CD4-positive, CD25-positive, alpha-beta regulatory T cell (primary cell): Measurements from ENCODE around the gene ATP10B. TPM values are rescaled to one million over a fixed set of nuclear protein-coding genes. Genes with fewer than 3 reads are reported as not detected.

Experiments
- ATAC-seq, 2 donors: fragments of 150-1000 bp; cut with Tn5 transposase; one replicate each; pipeline ENCODE4 v1.10.0; 2021; ENCODE audit warnings: low read depth in 2 of 2, moderate number of reproducible peaks in 2 of 2, moderate library complexity in 1 of 2
- DNase-seq, 3 donors: peaks; one replicate each; pipeline versions ENCODE4 v3.0.0 to v3.0.0-alpha.2; 2012 to 2022; ENCODE audit warnings: mixed read lengths in 1 of 3
- H3K27ac ChIP-seq: one replicate; pipeline ENCODE4 v1.7.0; 2013; ENCODE audit warnings: mild to moderate bottlenecking, low read length; ENCODE audit not compliant: insufficient read depth, poor library complexity, severe bottlenecking
- H3K27me3 ChIP-seq: one replicate; pipeline ENCODE4 v1.7.0; 2013; ENCODE audit warnings: low read length; ENCODE audit not compliant: control insufficient read depth, insufficient read depth
- H3K36me3 ChIP-seq: one replicate; pipeline ENCODE4 v1.7.0; 2013; ENCODE audit warnings: mild to moderate bottlenecking, low read length, moderate library complexity; ENCODE audit not compliant: control insufficient read depth, insufficient read depth
- H3K4me1 ChIP-seq: 2 replicates; pipeline ENCODE4 v1.7.0; 2013; ENCODE audit warnings: mild to moderate bottlenecking, low read length; ENCODE audit not compliant: insufficient read depth, control insufficient read depth, poor library complexity, severe bottlenecking
- H3K4me3 ChIP-seq: one replicate; pipeline ENCODE4 v1.7.0; 2013; ENCODE audit warnings: low read depth, mild to moderate bottlenecking, low read length, moderate library complexity
- H3K9me3 ChIP-seq, 2 experiments: 1 replicate in 1 of 2; 2 replicates in 1 of 2; pipeline ENCODE4 v1.7.0; 2013; ENCODE audit warnings: low read length in 2 of 2, mild to moderate bottlenecking in 1 of 2, moderate library complexity in 1 of 2; ENCODE audit not compliant: control insufficient read depth in 2 of 2
- H3K27ac Mint-ChIP-seq, 3 donors: one replicate each; pipeline ENCODE4 v1.8.0; 2020 to 2022; ENCODE audit warnings: mild to moderate bottlenecking in 3 of 3, mixed read lengths in 3 of 3, moderate library complexity in 2 of 3
- H3K27me3 Mint-ChIP-seq: one replicate; pipeline ENCODE4 v1.8.0; 2022; ENCODE audit warnings: mild to moderate bottlenecking, mixed read lengths
- H3K36me3 Mint-ChIP-seq: one replicate; pipeline ENCODE4 v1.8.0; 2020; ENCODE audit warnings: mixed read lengths
- H3K4me1 Mint-ChIP-seq, 4 donors: one replicate each; pipeline ENCODE4 v1.8.0; 2020 to 2022; ENCODE audit warnings: mixed read lengths in 4 of 4, mild to moderate bottlenecking in 1 of 4
- H3K4me3 Mint-ChIP-seq, 4 donors: one replicate each; pipeline ENCODE4 v1.8.0; 2020 to 2022; ENCODE audit warnings: mild to moderate bottlenecking in 4 of 4, mixed read lengths in 4 of 4, moderate library complexity in 3 of 4
- H3K9me3 Mint-ChIP-seq, 7 donors: one replicate each; pipeline ENCODE4 v1.8.0; 2020 to 2022; ENCODE audit warnings: mixed read lengths in 7 of 7, mild to moderate bottlenecking in 3 of 7, moderate library complexity in 2 of 7
- polyA plus RNA-seq, 4 donors: library from polyadenylated mRNA; unstranded; fragments of 300-500 nt; fragmentation: Illumina TruSeq; gene quantifications; one replicate each; pipeline ENCODE4 v1.2.3, GENCODE V29; 2021
- total RNA-seq: library from RNA; stranded (reverse); gene quantifications from one replicate; pipeline ENCODE4 v1.2.3, GENCODE V29; 2022

Gene ATP10B
- total and polyA plus RNA-seq, 5 donors from 2014 or later, result not detected

DNA sequence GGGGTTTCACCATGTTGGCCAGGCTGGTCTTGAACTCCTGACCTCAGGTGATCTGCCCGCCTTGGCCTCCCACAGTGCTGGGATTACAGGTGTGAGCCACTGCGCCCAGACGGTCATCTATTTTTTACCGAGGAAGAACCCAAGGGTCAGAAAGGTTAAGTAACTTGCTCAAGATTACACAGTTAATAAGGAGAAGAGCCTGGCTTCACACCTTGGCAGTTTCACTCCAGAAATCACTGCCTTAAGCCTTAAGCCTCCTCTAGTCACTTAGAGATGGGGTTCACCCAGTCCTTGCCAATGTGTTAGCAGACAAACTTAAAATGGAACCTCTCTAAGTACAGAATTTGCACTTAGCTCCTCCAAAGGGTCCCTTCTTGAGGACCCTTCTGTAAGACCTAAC lies 314.1 kb downstream of the ATP10B start:
- H3K27ac Mint-ChIP-seq, result no peak overlapping the region
- ATAC-seq (no peak), DNase-seq (no peak)
- H3K4me1 Mint-ChIP-seq, result peaks cover 0 to 8% (median 0%) of the 10 kb centered on the region in 4 donors
- H3K4me1 ChIP-seq, result no peaks in the 10 kb centered on the region
- no peak overlapping the region for H3K4me3 Mint-ChIP-seq
- H3K9me3 Mint-ChIP-seq, result no peaks in the 10 kb centered on the region
- no peaks in the 10 kb centered on the region for H3K9me3 ChIP-seq
- H3K27me3 ChIP-seq, result no peaks in the 10 kb centered on the region
- H3K27me3 Mint-ChIP-seq, result no peaks in the 10 kb centered on the region
- no peak overlapping the region for H3K4me3 ChIP-seq
- no peak overlapping the region for H3K27ac ChIP-seq
- H3K36me3 ChIP-seq, result no peaks in the 10 kb centered on the region
- peaks cover 9% of the 10 kb centered on the region for H3K36me3 Mint-ChIP-seq

DNA sequence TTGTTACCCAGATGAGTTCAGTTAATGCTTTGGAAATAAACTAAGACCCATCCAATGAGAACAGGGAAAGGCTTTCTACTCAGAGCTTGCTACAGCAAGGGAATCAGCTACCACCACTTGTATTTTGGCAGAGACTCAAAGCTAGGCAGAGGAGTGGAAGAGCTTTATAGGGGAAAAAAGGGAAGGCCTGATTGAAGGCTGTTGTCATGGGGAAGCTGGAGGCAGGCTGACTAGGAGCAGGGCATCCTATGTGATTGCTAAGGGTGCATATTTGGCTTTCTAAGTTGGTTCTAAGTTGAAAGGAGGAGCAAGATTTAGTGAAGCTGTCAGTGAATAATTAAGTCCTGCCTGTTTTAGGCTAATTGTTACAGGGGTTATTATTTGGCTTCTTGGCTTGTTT lies 314.9 kb downstream of the ATP10B start:
- Histone ChIP-seq H3K27me3 (no peaks in the 10 kb centered on the region), H3K9me3 (no peaks in the 10 kb centered on the region), H3K27ac (no peak overlapping the region), H3K4me1 (no peaks in the 10 kb centered on the region), H3K36me3 (no peaks in the 10 kb centered on the region), H3K4me3 (no peak overlapping the region)
- no peaks in the 10 kb centered on the region for H3K9me3 Mint-ChIP-seq
- peaks cover 0 to 8% (median 0%) of the 10 kb centered on the region in 4 donors for H3K4me1 Mint-ChIP-seq
- ATAC-seq (no peak), DNase-seq (no peak)
- H3K36me3 Mint-ChIP-seq, result peaks cover 9% of the 10 kb centered on the region
- H3K27ac Mint-ChIP-seq, result no peak overlapping the region
- no peaks in the 10 kb centered on the region for H3K27me3 Mint-ChIP-seq
- H3K4me3 Mint-ChIP-seq, result no peak overlapping the region

DNA sequence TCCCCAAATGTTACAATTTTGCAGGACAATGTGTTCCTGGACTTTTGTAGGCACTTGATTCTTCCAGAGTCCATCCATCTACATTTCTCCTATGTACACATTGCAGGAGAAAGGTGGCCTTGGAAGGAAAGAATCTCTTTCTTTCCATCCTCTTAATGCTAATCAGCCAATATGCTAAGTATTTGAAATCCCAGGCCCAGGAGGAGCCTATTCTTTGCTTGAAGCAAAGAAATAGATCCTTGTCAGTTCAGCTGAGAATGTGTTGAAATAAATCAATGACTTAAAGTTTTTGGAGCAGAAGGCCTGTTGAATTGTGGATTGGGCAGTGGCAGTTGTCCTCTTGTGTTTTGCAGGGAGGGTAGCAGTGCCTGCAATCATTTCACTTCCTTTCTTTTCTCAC lies 317.1 kb downstream of the ATP10B start:
- Histone ChIP-seq H3K27me3 (no peaks in the 10 kb centered on the region), H3K4me3 (no peak overlapping the region), H3K4me1 (no peaks in the 10 kb centered on the region), H3K36me3 (no peaks in the 10 kb centered on the region), H3K9me3 (no peaks in the 10 kb centered on the region), H3K27ac (no peak overlapping the region)
- Mint-ChIP-seq H3K9me3 (no peaks in the 10 kb centered on the region), H3K27me3 (no peaks in the 10 kb centered on the region), H3K4me3 (no peak overlapping the region), H3K4me1 (peaks cover 0 to 8% (median 0%) of the 10 kb centered on the region in 4 donors), H3K36me3 (peaks cover 9% of the 10 kb centered on the region), H3K27ac (no peak overlapping the region)
- DNase-seq (no peak), ATAC-seq (no peak)

DNA sequence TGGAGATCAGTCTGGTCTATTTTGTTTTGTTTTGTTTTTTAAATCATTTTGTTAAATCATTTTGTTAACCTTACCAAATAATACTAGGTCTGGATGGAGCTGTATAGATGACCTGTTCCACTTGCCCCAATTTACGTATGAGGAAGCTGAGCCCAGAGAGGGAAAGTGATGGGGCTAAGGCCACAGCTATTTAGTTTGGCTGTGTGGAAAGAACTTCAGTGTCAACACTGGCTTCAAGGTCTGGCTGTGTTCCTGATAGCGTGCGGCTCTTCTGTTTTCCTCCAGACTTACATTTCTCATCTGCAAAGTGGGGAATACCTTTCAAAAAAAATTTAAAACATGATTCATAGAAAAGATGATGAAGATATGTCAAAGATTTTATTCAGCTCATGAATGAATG lies 317.9 kb downstream of the ATP10B start:
- Mint-ChIP-seq H3K36me3 (peaks cover 13% of the 10 kb centered on the region), H3K27me3 (no peaks in the 10 kb centered on the region), H3K27ac (peak overlapping the region in 1 of 3 donors; percentile 2), H3K4me1 (peaks cover 0 to 8% (median 0%) of the 10 kb centered on the region in 4 donors), H3K4me3 (no peak overlapping the region), H3K9me3 (peaks cover 0 to 1% (median 0%) of the 10 kb centered on the region in 7 donors)
- Histone ChIP-seq H3K4me3 (no peak overlapping the region), H3K4me1 (no peaks in the 10 kb centered on the region), H3K9me3 (no peaks in the 10 kb centered on the region), H3K27ac (no peak overlapping the region), H3K36me3 (no peaks in the 10 kb centered on the region), H3K27me3 (no peaks in the 10 kb centered on the region)
- DNase-seq, result no peak
- no peak for ATAC-seq

GRCh38 chr5:160525471-160526261 lies 326.3 kb downstream of the ATP10B start:
- Mint-ChIP-seq H3K36me3 (peaks cover 10% of the 10 kb centered on the region), H3K4me1 (peaks cover 0 to 6% (median 3%) of the 10 kb centered on the region in 4 donors), H3K9me3 (peaks cover 0 to 1% (median 0%) of the 10 kb centered on the region in 7 donors), H3K4me3 (no peak overlapping the region), H3K27ac (peak overlapping the region in 1 of 3 donors; percentile 80), H3K27me3 (no peaks in the 10 kb centered on the region)
- DNase-seq, result peak in 1 of 3 donors; percentile 59
- Histone ChIP-seq H3K4me1 (no peaks in the 10 kb centered on the region), H3K27ac (no peak overlapping the region), H3K27me3 (no peaks in the 10 kb centered on the region), H3K36me3 (no peaks in the 10 kb centered on the region), H3K4me3 (no peak overlapping the region), H3K9me3 (no peaks in the 10 kb centered on the region)
- ATAC-seq, result no peak

- DNase-seq (no peak), ATAC-seq (no peak)
- no peak overlapping the region for H3K27ac Mint-ChIP-seq
- H3K36me3 Mint-ChIP-seq, result peaks cover 12% of the 10 kb centered on the region
- H3K9me3 Mint-ChIP-seq, result peaks cover 0 to 1% (median 0%) of the 10 kb centered on the region in 7 donors
- Histone ChIP-seq H3K27me3 (no peaks in the 10 kb centered on the region), H3K9me3 (no peaks in the 10 kb centered on the region), H3K4me1 (no peaks in the 10 kb centered on the region), H3K4me3 (no peak overlapping the region), H3K27ac (no peak overlapping the region), H3K36me3 (no peaks in the 10 kb centered on the region)
- no peak overlapping the region for H3K4me3 Mint-ChIP-seq
- H3K4me1 Mint-ChIP-seq, result peaks cover 0 to 6% (median 3%) of the 10 kb centered on the region in 4 donors
- no peaks in the 10 kb centered on the region for H3K27me3 Mint-ChIP-seq
Measured at GRCh38 chr5:160524827-160525226, 327.2 kb downstream of the ATP10B start.

DNA sequence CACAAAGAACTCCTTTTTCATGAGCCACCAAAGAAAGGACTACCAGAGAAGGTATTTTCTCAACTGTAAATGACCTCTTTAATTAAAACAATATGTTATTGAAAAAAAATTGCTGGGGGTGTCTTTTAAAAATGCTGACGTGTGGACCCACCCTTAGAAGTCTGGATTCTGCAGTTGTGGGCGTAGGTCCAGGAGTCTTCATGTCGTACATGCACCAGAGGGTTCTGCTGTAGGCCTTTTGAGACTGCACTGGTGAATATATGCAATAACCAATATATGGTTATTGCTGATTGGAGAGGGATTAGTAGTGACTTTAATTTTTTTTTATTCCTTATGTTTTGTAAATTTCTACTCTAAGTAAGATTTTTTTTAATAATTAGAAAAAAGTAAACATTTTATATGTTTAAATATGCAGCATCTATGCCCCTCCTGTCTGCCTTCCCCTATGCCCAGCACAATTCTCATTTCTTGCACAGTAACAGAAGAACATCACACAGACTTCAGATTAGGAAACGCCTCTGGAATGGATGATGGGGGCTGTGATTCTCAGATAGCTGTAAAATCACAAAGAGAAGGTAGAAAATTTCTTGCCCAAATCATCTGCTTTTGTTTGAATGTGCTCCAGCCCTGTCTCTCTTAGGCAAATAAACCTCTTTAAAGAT lies 328.4 kb downstream of the ATP10B start:
- H3K9me3 Mint-ChIP-seq, result no peaks in the 10 kb centered on the region
- H3K4me3 ChIP-seq, result no peak overlapping the region
- H3K4me1 ChIP-seq, result no peaks in the 10 kb centered on the region
- peaks cover 17% of the 10 kb centered on the region for H3K36me3 Mint-ChIP-seq
- H3K27me3 Mint-ChIP-seq, result no peaks in the 10 kb centered on the region
- ATAC-seq (no peak), DNase-seq (no peak)
- H3K27ac ChIP-seq, result no peak overlapping the region
- H3K9me3 ChIP-seq, result no peaks in the 10 kb centered on the region
- no peaks in the 10 kb centered on the region for H3K27me3 ChIP-seq
- H3K4me3 Mint-ChIP-seq, result no peak overlapping the region
- peak overlapping the region in 1 of 3 donors; percentile 42 for H3K27ac Mint-ChIP-seq
- no peaks in the 10 kb centered on the region for H3K36me3 ChIP-seq
- peaks cover 0 to 6% (median 3%) of the 10 kb centered on the region in 4 donors for H3K4me1 Mint-ChIP-seq

- H3K4me1 Mint-ChIP-seq, result peaks cover 0 to 4% (median 3%) of the 10 kb centered on the region in 4 donors
- Histone ChIP-seq H3K27me3 (no peaks in the 10 kb centered on the region), H3K4me1 (no peaks in the 10 kb centered on the region), H3K9me3 (no peaks in the 10 kb centered on the region), H3K36me3 (peaks cover 2% of the 10 kb centered on the region), H3K4me3 (no peak overlapping the region), H3K27ac (no peak overlapping the region)
- no peak for DNase-seq
- ATAC-seq, result no peak
- no peak overlapping the region for H3K4me3 Mint-ChIP-seq
- H3K27ac Mint-ChIP-seq, result no peak overlapping the region
- H3K36me3 Mint-ChIP-seq, result peaks cover 24% of the 10 kb centered on the region
- no peaks in the 10 kb centered on the region for H3K9me3 Mint-ChIP-seq
- no peaks in the 10 kb centered on the region for H3K27me3 Mint-ChIP-seq
Measured at GRCh38 chr5:160521392-160521663, 330.7 kb downstream of the ATP10B start.
